Naive thymus-derived CD4-positive, alpha-beta T cell (primary cell): ENCODE results near the gene KMT2A. TPM values are rescaled to one million over a fixed set of nuclear protein-coding genes. Genes with fewer than 3 reads are reported as not detected.
"Not testable (repeated sequence)": the region's sequence is repeated elsewhere in the genome, so short reads cannot be mapped to it uniquely, and the experiment has no call there.

Source experiments
- ATAC-seq: fragments of 150-1000 bp; cut with Tn5 transposase; 2 replicates; pipeline ENCODE4 v1.10.0; 2021; ENCODE audit warnings: mild to moderate bottlenecking, moderate library complexity
- CTCF ChIA-PET: fragments of 350-600 bp; sonication (Branson Sonifier 250); formaldehyde crosslinking; loops from one replicate; lab custom pipeline; 2021; ENCODE audit warnings: antibody characterized with exemption; lab: Charles Lee
- POLR2A ChIA-PET: fragments of 350-600 bp; sonication (Branson Sonifier 250); formaldehyde crosslinking; loops from one replicate; lab custom pipeline; 2021; ENCODE audit warnings: antibody characterized with exemption, inconsistent platforms; lab: Charles Lee
- DNase-seq, 9 donors: peaks; one replicate each; pipeline versions ENCODE4 v3.0.0 to v3.0.0-alpha.2; 2020 to 2022; ENCODE audit warnings: mixed read lengths in 1 of 9
- H3K27ac ChIP-seq: one replicate; pipeline ENCODE4 v1.7.0; 2013; ENCODE audit warnings: mild to moderate bottlenecking, low read depth, low read length, moderate library complexity
- H3K27me3 ChIP-seq, 2 donors: one replicate each; pipeline ENCODE4 v1.7.0; 2013; ENCODE audit warnings: low read length in 2 of 2, mild to moderate bottlenecking in 2 of 2, moderate library complexity in 2 of 2; ENCODE audit not compliant: control insufficient read depth in 2 of 2, insufficient read depth in 2 of 2
- H3K36me3 ChIP-seq, 3 experiments: 1 replicate in 2 of 3; 2 replicates in 1 of 3; pipeline ENCODE4 v1.7.0; 2013; ENCODE audit warnings: low read length in 3 of 3, mild to moderate bottlenecking in 3 of 3, moderate library complexity in 1 of 3; ENCODE audit not compliant: insufficient read depth in 3 of 3, control insufficient read depth in 2 of 3
- H3K4me1 ChIP-seq, 2 donors: one replicate each; pipeline ENCODE4 v1.7.0; 2013; ENCODE audit warnings: low read length in 2 of 2, mild to moderate bottlenecking in 2 of 2, moderate library complexity in 1 of 2; ENCODE audit not compliant: control insufficient read depth in 2 of 2, insufficient read depth in 2 of 2
- H3K4me3 ChIP-seq: 2 replicates; pipeline ENCODE4 v1.7.0; 2013; ENCODE audit warnings: mild to moderate bottlenecking, low read length
- H3K9me3 ChIP-seq, 3 experiments: 1 replicate in 2 of 3; 2 replicates in 1 of 3; pipeline ENCODE4 v1.7.0; 2013; ENCODE audit warnings: low read length in 3 of 3; ENCODE audit not compliant: control insufficient read depth in 2 of 3
- H3K27ac Mint-ChIP-seq, 9 donors: one replicate each; pipeline ENCODE4 v1.8.0; 2020 to 2022; ENCODE audit warnings: mixed read lengths in 9 of 9, mild to moderate bottlenecking in 8 of 9, moderate library complexity in 5 of 9, inconsistent platforms in 2 of 9
- H3K27me3 Mint-ChIP-seq, 5 donors: one replicate each; pipeline ENCODE4 v1.8.0; 2021 to 2022; ENCODE audit warnings: mixed read lengths in 5 of 5, mild to moderate bottlenecking in 1 of 5
- H3K36me3 Mint-ChIP-seq, 5 donors: one replicate each; pipeline ENCODE4 v1.8.0; 2020 to 2022; ENCODE audit warnings: mixed read lengths in 5 of 5, mild to moderate bottlenecking in 3 of 5, inconsistent platforms in 1 of 5
- H3K4me1 Mint-ChIP-seq, 7 donors: one replicate each; pipeline ENCODE4 v1.8.0; 2020 to 2022; ENCODE audit warnings: mixed read lengths in 7 of 7, mild to moderate bottlenecking in 3 of 7, inconsistent platforms in 1 of 7
- H3K4me3 Mint-ChIP-seq, 10 donors: one replicate each; pipeline ENCODE4 v1.8.0; 2020 to 2022; ENCODE audit warnings: mild to moderate bottlenecking in 10 of 10, mixed read lengths in 10 of 10, moderate library complexity in 6 of 10, inconsistent platforms in 2 of 10
- H3K9me3 Mint-ChIP-seq, 11 donors: one replicate each; pipeline ENCODE4 v1.8.0; 2020 to 2022; ENCODE audit warnings: mixed read lengths in 11 of 11, mild to moderate bottlenecking in 4 of 11, inconsistent platforms in 1 of 11, moderate library complexity in 1 of 11
- intact Hi-C, 2 donors: fragments of 100-400 bp; cut with micrococcal nuclease; formaldehyde crosslinking; loops; one replicate each; pipeline ENCODE4 v1.15.1; 2023
- polyA plus RNA-seq, 2 donors: library from polyadenylated mRNA; unstranded; fragments of 300-500 nt; fragmentation: Illumina TruSeq; gene quantifications; one replicate each; pipeline ENCODE4 v1.2.3, GENCODE V29; 2021
- total RNA-seq, 6 experiments: library from RNA in 5 of 6; stranded (reverse) in 5 of 6; gene quantifications; 1 replicate in 5 of 6; 2 replicates in 1 of 6; pipeline ENCODE4 v1.2.3 and lab custom pipeline; 2021 to 2026

Gene KMT2A
- total and polyA plus RNA-seq, 7 experiments from 2014 or later, result 19.6 to 192 (median 160) TPM

- Histone ChIP-seq H3K9me3 (no peaks in the 10 kb centered on the region), H3K27ac (no peak overlapping the region), H3K4me1 (peaks cover 25 to 31% of the 10 kb centered on the region in 2 donors), H3K4me3 (no peak overlapping the region), H3K27me3 (no peaks in the 10 kb centered on the region), H3K36me3 (peaks cover 0 to 12% (median 4%) of the 10 kb centered on the region in 3 experiments)
- no peak for DNase-seq
- ATAC-seq, result no peak
- Mint-ChIP-seq H3K27ac (peak overlapping the region in 5 of 9 donors; percentile 25 to 81 (median 68)), H3K9me3 (peaks cover 0 to 3% (median 0%) of the 10 kb centered on the region in 11 donors), H3K4me3 (peak overlapping the region in 1 of 10 donors; percentile 2), H3K4me1 (peaks cover 55 to 82% (median 69%) of the 10 kb centered on the region in 7 donors), H3K27me3 (no peaks in the 10 kb centered on the region), H3K36me3 (peaks cover 0 to 52% (median 19%) of the 10 kb centered on the region in 5 donors)
- CTCF ChIA-PET, result interaction anchor here (0.5 kb wide), 1 partner anchor 203 kb away, joined by 4 read pairs; no protein-coding TSS in a partner anchor
- intact Hi-C loops, result loop anchor here in 1 of 2 donors (2.0 kb wide), 1 partner anchor 15 kb away; no protein-coding TSS in a partner anchor
- POLR2A ChIA-PET, result interaction anchor here (0.6 to 1.7 kb wide), 2 partner anchors 15 to 51 kb away, joined by 4 to 7 read pairs; no protein-coding TSS in a partner anchor
These were observed 13.1 kb downstream of the KMT2A start for GRCh38 chr11:118449316-118449918.

GRCh38 chr11:118450451-118450850 is 14.2 kb downstream of the KMT2A start:
- Mint-ChIP-seq H3K27ac (peak overlapping the region in 8 of 9 donors; percentile 5 to 87 (median 52)), H3K9me3 (peaks cover 0 to 3% (median 0%) of the 10 kb centered on the region in 11 donors), H3K4me1 (peaks cover 52 to 82% (median 67%) of the 10 kb centered on the region in 7 donors), H3K36me3 (peaks cover 0 to 44% (median 19%) of the 10 kb centered on the region in 5 donors), H3K4me3 (peak overlapping the region in 1 of 10 donors; percentile 5), H3K27me3 (no peaks in the 10 kb centered on the region)
- no peaks in the 10 kb centered on the region for H3K9me3 ChIP-seq
- intact Hi-C loops, result no loop called here
- H3K36me3 ChIP-seq, result peaks cover 0 to 9% (median 4%) of the 10 kb centered on the region in 3 experiments
- no peaks in the 10 kb centered on the region for H3K27me3 ChIP-seq
- H3K27ac ChIP-seq, result no peak overlapping the region
- no peak for DNase-seq
- no peak for ATAC-seq
- peaks cover 16 to 23% of the 10 kb centered on the region in 2 donors for H3K4me1 ChIP-seq
- H3K4me3 ChIP-seq, result no peak overlapping the region
- POLR2A ChIA-PET, result interaction anchor here (0.5 kb wide), 1 partner anchor 244 kb away, joined by 3 read pairs; no protein-coding TSS in a partner anchor
- CTCF ChIA-PET, result interaction anchor here (0.6 kb wide), 1 partner anchor 20 kb away, joined by 4 read pairs; no protein-coding TSS in a partner anchor

GRCh38 chr11:118462178-118462577 is 25.9 kb downstream of the KMT2A start:
- no peaks in the 10 kb centered on the region for H3K9me3 Mint-ChIP-seq

DNA sequence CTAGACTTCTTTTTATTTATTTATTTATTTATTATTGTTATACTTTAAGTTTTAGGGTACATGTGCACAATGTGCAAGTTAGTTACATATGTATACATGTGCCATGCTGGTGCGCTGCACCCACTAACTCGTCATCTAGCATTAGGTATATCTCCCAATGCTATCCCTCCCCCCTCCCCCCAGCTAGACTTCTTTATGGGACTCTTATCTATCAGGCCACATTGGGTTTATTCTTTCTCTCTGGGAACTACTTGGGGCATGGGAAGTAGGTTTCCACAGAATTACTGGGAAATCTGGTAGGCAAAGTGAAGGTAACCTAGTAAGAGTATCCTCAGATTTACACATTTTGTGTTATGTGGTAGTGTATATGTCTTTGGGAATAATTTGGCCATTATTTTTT is 32.7 kb downstream of the KMT2A start:
- H3K9me3 Mint-ChIP-seq, H3K27me3 Mint-ChIP-seq, ATAC-seq, H3K4me1 ChIP-seq, H3K4me3 ChIP-seq, POLR2A ChIA-PET, H3K9me3 ChIP-seq, H3K4me3 Mint-ChIP-seq, H3K27ac ChIP-seq, H3K27me3 ChIP-seq, DNase-seq: not testable (repeated sequence)
- peaks cover 9 to 38% (median 23%) of the 10 kb centered on the region in 5 donors for H3K36me3 Mint-ChIP-seq
- peaks cover 6 to 40% (median 19%) of the 10 kb centered on the region in 3 experiments for H3K36me3 ChIP-seq
- intact Hi-C loops, result loop anchor here in 1 of 2 donors (5.0 kb wide), 1 partner anchor 37 kb away; no protein-coding TSS in a partner anchor
- peak overlapping the region in 6 of 9 donors; percentile 28 to 85 (median 63) for H3K27ac Mint-ChIP-seq
- CTCF ChIA-PET, result interaction anchor here (0.6 kb wide), 1 partner anchor 914 kb away, joined by 3 read pairs; no protein-coding TSS in a partner anchor
- peaks cover 5 to 67% (median 47%) of the 10 kb centered on the region in 7 donors for H3K4me1 Mint-ChIP-seq

More at GRCh38 chr11:118462178-118462577, 25.9 kb downstream of the KMT2A start:
- ChIA-PET POLR2A (interaction anchor here (0.6 to 1.3 kb wide), 2 partner anchors 10 to 20 kb away, joined by 3 to 4 read pairs; no protein-coding TSS in a partner anchor), CTCF (no interaction called here)
- Histone ChIP-seq H3K9me3 (no peaks in the 10 kb centered on the region), H3K27me3 (no peaks in the 10 kb centered on the region), H3K27ac (no peak overlapping the region), H3K4me3 (no peak overlapping the region), H3K4me1 (peaks cover 3 to 11% of the 10 kb centered on the region in 2 donors), H3K36me3 (peaks cover 0 to 3% (median 0%) of the 10 kb centered on the region in 3 experiments)
- Mint-ChIP-seq H3K4me1 (peaks cover 20 to 67% (median 55%) of the 10 kb centered on the region in 7 donors), H3K27ac (peak overlapping the region in 2 of 9 donors; percentile 62 to 75), H3K4me3 (peak overlapping the region in 2 of 10 donors; percentile 23 to 29), H3K36me3 (peaks cover 0 to 9% (median 5%) of the 10 kb centered on the region in 5 donors), H3K27me3 (no peaks in the 10 kb centered on the region)
- no peak for DNase-seq
- intact Hi-C loops, result no loop called here
- ATAC-seq, result no peak

GRCh38 chr11:118471030-118471429 is 34.7 kb downstream of the KMT2A start:
- Mint-ChIP-seq H3K27me3 (no peaks in the 10 kb centered on the region), H3K36me3 (peaks cover 15 to 42% (median 29%) of the 10 kb centered on the region in 5 donors), H3K27ac (peak overlapping the region in 7 of 9 donors; percentile 7 to 87 (median 73)), H3K9me3 (peaks cover 0 to 2% (median 0%) of the 10 kb centered on the region in 11 donors), H3K4me1 (peaks cover 12 to 63% (median 40%) of the 10 kb centered on the region in 7 donors), H3K4me3 (no peak overlapping the region)
- no peaks in the 10 kb centered on the region for H3K9me3 ChIP-seq
- ATAC-seq (no peak), DNase-seq (no peak)
- H3K27me3 ChIP-seq, result no peaks in the 10 kb centered on the region
- H3K36me3 ChIP-seq, result peaks cover 10 to 47% (median 25%) of the 10 kb centered on the region in 3 experiments
- ChIA-PET POLR2A (interaction anchor here (0.6 kb wide), 2 partner anchors 15 to 279 kb away, joined by 3 to 6 read pairs; no protein-coding TSS in a partner anchor), CTCF (interaction anchor here (0.6 to 1.5 kb wide), 4 partner anchors 17 to 68 kb away, joined by 4 to 5 read pairs (median 4); no protein-coding TSS in a partner anchor)
- H3K4me1 ChIP-seq, result peaks cover 5 to 9% of the 10 kb centered on the region in 2 donors
- intact Hi-C loops, result loop anchor here in 1 of 2 donors (5.0 kb wide), 1 partner anchor 34 kb away; the partner anchor contains the start of gene KMT2A
- no peak overlapping the region for H3K27ac ChIP-seq
- H3K4me3 ChIP-seq, result no peak overlapping the region

DNA sequence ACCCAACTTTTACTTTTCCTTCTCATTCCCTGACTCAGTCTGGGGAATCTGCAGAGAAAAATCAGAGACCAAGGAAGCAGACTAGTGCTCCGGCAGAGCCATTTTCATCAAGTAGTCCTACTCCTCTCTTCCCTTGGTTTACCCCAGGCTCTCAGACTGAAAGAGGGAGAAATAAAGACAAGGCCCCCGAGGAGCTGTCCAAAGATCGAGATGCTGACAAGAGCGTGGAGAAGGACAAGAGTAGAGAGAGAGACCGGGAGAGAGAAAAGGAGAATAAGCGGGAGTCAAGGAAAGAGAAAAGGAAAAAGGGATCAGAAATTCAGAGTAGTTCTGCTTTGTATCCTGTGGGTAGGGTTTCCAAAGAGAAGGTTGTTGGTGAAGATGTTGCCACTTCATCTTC is 37.2 kb downstream of the KMT2A start:
- ATAC-seq (no peak), DNase-seq (no peak)
- Histone ChIP-seq H3K27me3 (no peaks in the 10 kb centered on the region), H3K36me3 (peaks cover 28 to 71% (median 30%) of the 10 kb centered on the region in 3 experiments), H3K4me3 (no peak overlapping the region), H3K4me1 (peaks cover 0 to 9% of the 10 kb centered on the region in 2 donors), H3K27ac (no peak overlapping the region), H3K9me3 (no peaks in the 10 kb centered on the region)
- ChIA-PET POLR2A (interaction anchor here (0.5 to 1.1 kb wide), 2 partner anchors 53 to 95 kb away, joined by 3 to 4 read pairs; no protein-coding TSS in a partner anchor), CTCF (no interaction called here)
- Mint-ChIP-seq H3K9me3 (peaks cover 0 to 2% (median 0%) of the 10 kb centered on the region in 11 donors), H3K27ac (peak overlapping the region in 7 of 9 donors; percentile 11 to 86 (median 60)), H3K27me3 (no peaks in the 10 kb centered on the region), H3K36me3 (peaks cover 15 to 57% (median 44%) of the 10 kb centered on the region in 5 donors), H3K4me1 (peaks cover 12 to 51% (median 25%) of the 10 kb centered on the region in 7 donors), H3K4me3 (no peak overlapping the region)
- intact Hi-C loops, result loop anchor here in 1 of 2 donors (5.0 kb wide), 1 partner anchor 36 kb away; the partner anchor contains the start of gene KMT2A
